Gastrocnemius medialis (tissue), 4 donors: ENCODE measurements around the gene TIAL1.

Experiments
- CTCF ChIP-seq, 5 experiments: fragments of 450-650 bp in 3 of 5; fragments of 200-600 bp in 2 of 5; sonication (generic) in 2 of 5; IDR thresholded peaks in 4 of 5; conservative IDR thresholded peaks in 1 of 5; 1 replicate in 4 of 5; 2 replicates in 1 of 5; pipeline ENCODE4 v1.5.1; 2016 to 2019; ENCODE audit warnings: antibody characterized with exemption in 5 of 5, mild to moderate bottlenecking in 3 of 5, moderate library complexity in 3 of 5
- POLR2A ChIP-seq, 2 donors: fragments of 450-650 bp; IDR thresholded peaks; one replicate each; pipeline ENCODE4 v1.6.1; 2017; ENCODE audit warnings: antibody characterized with exemption in 2 of 2, mild to moderate bottlenecking in 2 of 2, moderate library complexity in 2 of 2

- TF ChIP-seq POLR2A (IDR thresholded peaks at IDR 0.05) (no peak), CTCF (IDR thresholded peaks at IDR 0.05 in 4 of 5, conservative IDR thresholded peaks at IDR 0.05 in 1 of 5) (no peak)
Observed at GRCh38 chr10:119523895-119524719, 72.7 kb downstream of the TIAL1 start.
